ENCODE data around the gene GMDS.
"Not testable (repeated sequence)": the region's sequence is repeated elsewhere in the genome, so short reads cannot be mapped to it uniquely, and the experiment has no call there.

GMDS gene

DNA sequence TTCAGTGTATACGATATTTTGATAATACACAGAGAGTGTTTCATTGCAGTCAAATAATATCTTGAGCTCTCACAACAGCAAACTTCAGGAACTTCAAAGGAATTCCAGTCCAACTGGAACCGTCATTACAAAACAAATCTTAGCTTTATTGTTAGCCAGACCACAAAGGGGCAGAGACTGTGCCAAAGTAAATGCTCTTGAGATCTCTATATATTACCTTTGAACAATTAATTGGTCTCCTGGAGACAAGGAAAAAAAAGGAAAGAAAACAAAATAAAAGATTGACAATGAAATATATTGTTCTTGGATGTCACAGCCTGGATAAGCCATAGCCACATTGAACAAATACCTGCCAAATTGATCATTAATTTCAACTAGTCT, 565.7 kb downstream of the GMDS start:
- no peak for DNase-seq (ENCODE audit: low spot score)

DNA sequence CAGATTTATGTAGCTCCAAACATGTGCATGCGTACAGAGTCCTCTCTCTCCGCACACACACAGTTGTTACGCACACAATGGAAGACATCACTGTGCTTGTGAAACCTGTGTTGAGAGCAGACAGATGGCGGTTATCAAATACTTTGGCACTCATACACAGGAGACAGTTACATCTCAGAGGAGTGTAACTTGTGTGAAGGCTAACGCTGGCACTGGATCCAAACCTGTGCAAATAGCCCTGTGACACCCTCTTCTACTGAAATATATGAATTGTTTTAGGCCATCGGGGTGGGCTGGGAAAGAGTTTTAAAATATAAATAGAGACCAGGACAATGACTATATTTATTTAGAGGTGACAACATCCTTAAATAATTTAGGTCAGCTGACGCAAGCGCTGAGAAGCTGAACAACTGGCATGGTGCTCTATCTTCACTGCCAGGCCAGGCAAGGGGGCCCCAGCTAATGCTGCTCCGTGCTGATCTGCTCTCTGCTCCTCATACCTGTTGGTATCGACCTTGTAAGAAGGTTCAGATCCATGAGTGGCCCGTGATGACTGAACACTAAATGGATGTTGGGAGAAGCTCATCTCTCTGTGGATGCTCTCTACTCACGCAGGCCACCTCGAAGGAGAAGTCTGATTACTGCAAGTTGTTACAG, 566.2 kb downstream of the GMDS start:
- DNase-seq (ENCODE audit: low spot score) = no peak

DNA sequence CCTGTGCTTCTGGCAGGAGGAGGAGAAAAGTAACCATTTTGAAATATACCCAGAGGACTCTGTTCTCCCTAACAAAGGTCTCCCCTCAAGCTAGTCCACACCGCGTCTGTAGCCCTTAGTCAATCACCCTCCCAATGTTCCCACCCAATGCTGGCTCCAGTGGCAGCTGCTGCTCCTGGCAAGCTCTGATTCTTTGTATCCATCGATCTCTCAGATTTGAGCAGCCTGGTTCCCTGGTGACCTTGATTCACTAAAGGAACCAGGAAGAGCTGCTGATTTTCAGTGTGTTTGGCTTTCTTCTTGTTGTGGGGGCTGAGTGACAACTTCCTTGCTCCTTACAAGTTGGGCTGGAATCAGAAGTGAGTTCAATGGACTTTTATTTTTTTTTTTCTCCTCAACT, 567.2 kb downstream of the GMDS start:
- DNase-seq (ENCODE audit: low spot score) = no peak

DNA sequence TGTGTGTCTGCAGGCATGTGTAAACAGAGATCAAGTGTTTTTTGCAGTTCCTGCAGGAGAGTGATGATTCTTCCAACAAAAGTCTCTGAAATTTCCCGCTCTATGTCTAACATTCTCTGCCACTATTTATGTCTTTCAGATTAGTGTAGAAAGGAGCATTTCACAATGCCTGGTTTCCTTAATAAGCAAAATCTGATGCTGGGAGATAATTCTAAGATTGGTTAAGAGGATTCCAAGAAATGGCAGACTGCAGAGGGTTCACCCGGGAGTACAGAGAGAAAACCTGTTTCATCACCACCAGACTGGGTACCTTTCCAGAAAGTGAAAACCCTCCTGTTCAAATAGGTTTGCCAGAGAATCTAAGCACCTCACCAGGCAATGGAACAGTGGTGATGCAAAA, 573.0 kb downstream of the GMDS start:
- DNase-seq (ENCODE audit: low spot score) = no peak

DNA sequence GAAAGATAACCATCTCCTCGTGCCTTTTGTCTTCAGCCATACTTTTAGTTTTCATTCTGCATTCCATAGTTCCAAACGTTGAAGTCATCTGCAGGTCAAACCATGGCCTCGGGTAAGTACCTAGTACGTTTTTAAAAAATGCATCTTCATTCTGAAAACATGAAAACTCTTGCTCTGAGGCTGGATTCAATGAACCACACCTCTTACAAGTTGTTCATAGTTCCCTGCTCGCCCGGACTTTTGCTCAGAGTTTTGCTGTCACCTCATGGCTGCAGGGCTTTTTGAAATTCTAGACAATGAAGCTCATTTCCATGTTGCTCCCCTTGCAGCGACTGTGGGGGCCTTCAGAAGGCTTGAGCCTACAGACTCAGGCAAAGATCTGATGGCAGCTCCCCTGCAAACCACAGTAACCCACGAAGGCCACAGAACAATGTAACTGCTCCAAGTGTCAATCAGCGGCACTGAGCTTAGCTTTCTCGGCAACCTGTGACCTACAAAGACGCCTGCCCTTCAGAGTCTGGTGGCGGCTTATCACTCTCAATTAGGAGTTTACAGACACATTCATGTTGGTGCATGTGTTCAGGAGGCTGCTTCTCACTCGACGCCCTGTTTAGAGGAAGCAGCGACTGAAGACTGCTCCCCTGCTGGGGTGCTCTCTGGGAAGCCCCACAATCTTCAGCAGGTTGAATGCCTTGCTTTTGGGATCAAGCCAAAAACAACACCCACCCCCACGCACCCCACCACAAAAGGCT, 574.5 kb downstream of the GMDS start:
- DNase-seq (ENCODE audit: low spot score) = no peak

DNA sequence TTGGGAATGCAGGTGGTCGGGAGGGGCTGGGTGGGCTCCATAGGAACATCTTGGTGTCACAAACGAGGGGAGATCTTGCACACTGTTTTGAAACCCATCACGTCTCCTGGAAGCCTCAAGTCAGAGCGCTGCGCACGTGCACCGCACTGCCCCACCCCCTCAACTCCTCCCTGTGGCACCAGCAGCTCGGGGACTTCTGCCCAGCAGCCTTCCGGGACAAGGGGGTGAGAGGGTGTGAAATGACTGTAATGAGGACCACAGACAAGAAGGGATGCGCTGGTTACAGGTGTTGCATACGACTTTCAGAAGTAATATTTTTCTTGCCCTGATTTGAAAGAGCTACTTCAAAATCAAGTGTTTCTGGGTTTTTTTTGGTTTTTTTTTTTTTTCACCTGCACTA, 575.4 kb downstream of the GMDS start:
- DNase-seq (ENCODE audit: low spot score) = no peak

DNA sequence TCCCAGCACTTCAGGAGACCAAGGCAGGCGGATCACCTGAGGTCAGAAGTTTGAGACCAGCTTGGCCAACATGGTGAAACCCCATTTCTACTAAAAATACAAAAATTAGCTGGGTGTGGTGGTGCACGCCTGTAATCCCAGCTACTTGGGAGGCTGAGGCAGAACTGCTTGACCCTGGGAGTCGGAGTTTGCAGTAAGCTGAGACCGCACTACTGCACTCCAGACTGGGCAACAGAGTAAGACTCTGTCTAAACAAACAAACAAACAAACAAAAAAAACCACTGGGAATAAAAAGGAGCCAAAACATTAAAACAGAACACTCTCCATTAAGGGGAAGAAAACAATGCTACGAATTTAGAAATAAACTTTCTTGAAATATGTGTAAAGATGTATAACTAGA, 576.9 kb downstream of the GMDS start:
- DNase-seq (ENCODE audit: low spot score) = not testable (repeated sequence)

DNA sequence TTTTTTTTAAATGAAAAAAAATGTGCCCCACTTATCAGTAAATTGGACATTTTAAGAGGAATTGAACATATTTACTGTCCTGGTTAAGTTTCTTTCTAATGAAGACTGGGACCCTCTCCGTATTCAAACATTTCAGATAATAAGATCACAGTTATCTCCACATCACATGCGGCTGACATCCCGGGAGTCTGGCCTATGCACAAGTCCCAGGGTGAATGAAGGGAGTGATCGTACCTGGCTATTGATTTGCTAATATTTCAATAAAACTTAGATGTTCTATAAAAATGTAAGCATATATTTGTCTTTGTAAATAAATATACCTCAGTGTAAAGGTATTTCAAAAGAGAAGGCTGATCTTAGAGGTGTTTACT, 577.6 kb downstream of the GMDS start:
- DNase-seq (ENCODE audit: low spot score) = no peak

DNA sequence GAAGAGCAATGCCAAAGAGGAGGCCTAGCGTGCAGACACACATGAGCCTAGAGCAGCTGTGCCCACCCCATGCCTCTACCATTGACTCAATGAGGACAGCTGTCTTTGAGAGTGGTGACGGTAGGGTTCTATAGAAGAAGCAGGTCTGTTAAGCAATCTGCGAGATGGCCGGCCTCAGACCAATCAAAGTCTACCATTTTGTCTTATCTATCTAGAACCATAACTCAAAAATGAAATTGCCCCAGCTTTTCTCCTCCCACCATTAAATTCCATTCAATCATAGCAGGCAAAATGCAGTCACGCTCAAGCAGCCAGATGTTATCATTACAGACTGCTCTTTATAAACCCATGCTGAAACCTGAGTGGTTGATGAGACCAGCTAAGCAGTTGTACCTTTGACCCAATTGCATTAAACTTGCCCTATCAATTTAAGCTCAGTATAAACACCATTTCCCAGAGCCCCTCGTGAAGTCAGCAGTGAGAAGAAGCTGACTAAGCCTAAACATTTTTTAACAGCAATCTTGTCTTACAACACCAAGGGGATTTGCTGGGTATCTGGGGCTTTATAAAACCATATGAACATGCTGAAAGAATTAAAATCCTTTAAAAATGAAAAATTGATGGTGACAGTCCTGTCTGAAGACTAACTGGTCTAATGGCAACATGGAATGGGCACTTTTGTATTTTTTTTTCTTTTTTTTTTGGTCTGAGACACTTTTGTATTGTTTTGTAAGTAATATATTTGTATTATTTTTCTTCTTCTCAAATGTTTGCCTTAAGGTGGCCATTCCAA, 578.2 kb downstream of the GMDS start:
- no peak for DNase-seq (ENCODE audit: low spot score)

DNA sequence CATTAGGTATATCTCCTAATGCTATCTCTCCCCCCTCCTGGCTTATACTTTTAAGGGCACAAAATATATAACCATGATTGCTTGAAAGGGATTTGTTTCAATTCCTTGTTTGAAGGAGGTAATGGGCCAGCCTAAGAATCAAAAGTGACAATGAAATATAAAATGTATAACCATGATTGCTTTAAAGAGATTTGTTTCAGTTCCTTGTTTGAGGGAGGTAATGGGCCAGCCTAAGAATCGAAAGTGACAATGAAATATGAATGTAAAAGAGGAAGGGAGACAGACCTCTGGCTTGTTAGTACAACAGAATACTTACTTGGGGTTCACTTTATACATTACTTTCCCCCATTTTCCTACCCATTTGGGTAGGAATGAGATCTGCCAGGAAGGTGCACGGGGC, 580.2 kb downstream of the GMDS start:
- no peak for DNase-seq (ENCODE audit: low spot score)

DNA sequence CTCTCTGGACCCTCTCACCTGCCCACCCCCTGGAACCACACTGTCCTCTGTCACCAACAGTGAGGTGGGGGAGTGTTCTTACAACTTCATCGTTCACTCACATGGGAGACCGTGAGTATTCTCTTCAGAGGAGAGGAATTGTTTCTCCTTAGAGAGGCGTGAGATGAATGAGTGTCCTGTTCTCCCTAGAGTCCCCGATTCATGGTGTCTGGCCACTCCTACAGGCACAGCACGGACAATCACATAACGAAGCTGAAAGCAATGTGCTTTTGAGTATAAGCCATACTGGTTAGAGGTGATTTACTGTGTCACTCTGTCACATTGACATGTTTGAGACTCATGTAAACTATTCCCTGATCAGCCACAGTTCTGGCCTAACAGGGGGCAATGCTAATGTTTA, 581.1 kb downstream of the GMDS start:
- DNase-seq (ENCODE audit: low spot score) = no peak

DNA sequence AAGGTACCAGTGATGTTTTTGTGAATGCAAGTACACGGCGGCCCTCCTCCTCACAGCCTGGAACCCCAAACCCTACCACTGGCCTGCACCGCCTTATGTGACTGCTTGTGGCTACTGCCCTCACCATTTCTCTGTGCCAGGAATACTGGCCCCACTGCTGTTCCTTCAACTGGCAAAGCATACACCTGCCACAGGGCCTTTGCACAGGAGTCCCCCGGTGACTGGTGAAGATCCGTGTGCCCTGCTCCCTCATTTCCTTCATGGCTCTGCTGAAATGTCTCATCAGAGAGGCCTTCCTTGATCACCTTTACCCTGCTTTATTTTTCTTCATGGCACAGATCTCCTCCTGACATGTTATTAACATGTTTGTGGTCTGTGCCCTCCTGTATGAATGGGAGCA, 581.9 kb downstream of the GMDS start:
- no peak for DNase-seq (ENCODE audit: low spot score)

DNA sequence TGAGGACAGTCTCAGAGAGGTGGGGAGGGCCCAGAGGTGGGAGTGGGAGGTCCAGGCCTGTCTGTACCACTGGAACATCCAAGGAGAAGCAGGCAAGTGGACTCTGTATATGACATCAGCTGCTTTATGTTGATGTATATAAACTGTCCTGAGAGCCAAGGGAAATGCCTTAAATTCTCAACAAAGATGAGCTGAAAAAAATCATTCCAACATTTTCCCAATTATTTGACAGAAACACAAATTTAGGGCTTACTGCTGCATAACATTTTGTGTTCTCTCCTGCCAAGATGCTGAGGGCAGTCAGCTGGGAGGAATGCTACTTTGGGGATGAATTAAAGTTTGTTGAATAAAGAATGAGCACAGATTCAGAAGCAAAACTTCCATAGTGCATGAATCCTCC, 582.9 kb downstream of the GMDS start:
- DNase-seq (ENCODE audit: low spot score) = no peak

DNA sequence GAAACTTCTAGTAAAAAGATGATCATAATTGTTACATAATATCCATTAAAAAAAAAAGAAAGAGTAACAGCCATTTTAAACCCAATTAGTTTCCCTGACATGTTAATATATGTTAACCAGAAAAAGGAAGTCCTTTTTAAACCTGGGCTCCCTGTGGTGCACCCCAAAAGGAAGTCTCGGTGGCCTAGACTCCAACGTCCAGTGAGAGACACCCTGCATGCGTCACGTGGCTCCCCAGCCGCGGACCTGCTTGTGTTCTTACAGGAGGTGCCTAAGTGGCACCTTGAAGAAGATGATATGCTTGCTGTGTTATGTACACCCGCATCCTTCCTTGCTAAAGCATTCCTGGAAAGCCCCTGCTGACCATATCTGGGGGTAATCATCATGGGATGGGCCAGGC, 585.6 kb downstream of the GMDS start:
- DNase-seq (ENCODE audit: low spot score) = no peak

DNA sequence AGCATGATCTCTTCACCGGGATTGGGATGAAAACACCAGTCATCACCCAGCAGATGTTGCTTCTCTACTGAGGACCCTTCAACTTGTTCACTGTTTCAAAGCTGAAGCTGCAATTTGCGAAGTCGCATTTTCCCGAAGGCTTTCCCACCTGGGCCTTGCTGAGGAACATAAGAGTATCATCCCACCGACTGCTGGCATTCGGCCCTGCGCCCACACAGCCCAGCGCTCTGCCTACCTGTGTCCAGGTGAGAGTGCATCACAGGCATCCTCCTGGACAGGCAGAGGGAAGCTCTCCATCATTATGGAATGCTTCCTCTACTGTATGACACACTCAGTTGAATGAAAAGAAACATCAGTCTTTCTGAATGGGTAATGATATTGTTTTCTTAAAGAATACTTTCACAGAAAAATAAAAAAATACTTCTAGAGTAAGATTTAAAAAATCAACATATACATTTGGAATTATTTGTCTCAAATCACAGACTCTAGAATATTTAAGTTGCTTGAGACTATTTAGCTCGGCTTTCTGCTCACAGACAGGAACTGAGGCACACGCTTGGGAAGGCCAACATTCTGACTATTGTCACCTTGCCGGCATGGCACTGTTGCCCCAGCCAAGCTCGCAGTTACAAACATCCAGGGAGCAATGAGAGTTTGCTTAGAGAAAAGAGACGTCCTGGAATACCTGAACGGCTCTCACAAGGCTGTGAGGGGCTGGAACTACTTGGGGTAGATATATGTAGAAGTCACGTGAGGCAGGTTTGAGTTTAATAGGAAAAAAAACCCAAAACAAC, 587.0 kb downstream of the GMDS start:
- DNase-seq (ENCODE audit: low spot score) = no peak

DNA sequence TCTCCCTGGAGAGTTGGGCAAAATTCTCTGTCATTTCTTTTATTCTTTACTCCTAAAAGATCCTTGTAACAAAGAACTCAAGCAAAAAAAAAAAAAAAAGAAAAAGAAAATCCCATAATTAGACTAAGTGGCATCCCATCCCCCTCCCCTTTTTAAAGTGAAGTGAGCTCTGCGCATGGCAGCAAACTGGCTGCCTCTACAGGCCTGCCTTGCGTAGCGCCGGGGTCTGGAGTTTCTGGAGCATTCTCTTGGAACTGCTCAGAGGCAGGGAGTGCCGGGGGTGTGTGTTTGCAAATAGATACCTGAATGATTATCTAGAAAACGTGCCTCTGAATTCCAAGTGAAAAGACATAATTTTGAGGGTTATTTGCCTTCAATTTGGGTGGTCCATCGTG, 587.6 kb downstream of the GMDS start:
- DNase-seq (ENCODE audit: low spot score) = no peak

DNA sequence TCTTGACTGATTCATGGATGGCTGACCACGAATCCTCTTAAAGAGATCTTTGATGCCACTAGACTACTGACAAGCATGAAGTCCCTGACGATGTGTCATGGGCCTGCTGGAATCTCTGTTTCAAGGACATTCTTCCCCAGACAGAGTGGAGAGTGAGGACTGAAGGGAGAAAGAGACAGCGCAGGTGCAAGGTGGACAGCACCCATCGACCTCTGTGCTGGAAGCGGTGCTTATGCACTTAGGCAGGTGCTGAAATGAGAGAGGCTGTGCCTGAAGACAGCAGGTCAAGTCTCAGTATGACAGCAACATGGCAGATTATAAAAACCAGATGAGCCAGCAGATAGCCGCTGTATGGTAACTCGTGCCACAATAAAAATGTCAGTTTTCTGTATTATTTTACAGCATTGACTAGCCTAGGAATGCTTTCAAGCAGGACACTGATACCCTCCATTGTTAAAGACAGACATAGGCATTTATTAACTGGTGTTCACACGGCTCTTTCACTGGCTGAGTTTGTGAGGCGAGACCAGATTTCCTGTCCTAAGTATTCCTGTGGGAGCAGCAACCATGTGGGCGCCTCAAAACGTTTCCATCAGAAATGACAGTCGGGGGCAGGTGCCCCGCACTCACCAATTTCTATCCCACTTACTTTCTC, 588.2 kb downstream of the GMDS start:
- no peak for DNase-seq (ENCODE audit: low spot score)

DNA sequence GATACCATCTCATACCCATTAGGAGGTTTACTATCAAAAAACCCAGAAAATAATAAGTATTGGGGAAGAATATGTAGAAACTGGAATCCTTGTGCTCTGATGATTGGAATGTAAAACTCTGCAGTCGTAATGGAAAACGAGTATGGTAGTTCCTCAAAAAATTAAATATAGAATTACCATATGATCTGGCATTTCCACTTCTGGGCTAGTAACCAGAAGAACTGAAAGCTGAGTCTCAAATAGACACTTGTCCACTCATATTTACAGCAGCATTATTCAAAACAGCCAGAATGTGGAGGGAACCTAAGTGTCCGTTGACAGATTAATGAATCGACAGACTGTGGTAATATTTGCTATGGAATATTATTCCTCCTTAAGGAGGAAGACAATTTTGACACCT, 591.4 kb downstream of the GMDS start:
- no peak for DNase-seq (ENCODE audit: low spot score)

DNA sequence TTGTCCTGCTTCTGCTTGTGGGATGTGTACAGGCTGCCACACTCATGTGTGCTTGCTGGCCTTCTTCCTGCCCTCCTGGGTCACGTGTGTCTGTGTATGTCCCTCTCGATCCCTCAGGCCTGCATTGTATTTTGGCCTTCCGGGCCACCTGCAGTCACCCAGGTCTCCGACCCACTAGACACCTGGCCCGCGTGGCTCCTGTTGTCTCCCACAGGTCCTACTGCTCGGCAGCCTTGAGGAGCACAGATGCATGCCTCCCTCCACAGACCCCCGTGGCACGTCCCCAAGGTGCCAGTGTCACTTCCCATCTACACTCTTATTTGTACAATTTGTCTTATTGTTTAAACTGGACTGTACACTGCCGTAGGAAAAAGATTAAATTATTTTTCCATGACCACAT, 592.6 kb downstream of the GMDS start:
- no peak for DNase-seq (ENCODE audit: low spot score)

DNA sequence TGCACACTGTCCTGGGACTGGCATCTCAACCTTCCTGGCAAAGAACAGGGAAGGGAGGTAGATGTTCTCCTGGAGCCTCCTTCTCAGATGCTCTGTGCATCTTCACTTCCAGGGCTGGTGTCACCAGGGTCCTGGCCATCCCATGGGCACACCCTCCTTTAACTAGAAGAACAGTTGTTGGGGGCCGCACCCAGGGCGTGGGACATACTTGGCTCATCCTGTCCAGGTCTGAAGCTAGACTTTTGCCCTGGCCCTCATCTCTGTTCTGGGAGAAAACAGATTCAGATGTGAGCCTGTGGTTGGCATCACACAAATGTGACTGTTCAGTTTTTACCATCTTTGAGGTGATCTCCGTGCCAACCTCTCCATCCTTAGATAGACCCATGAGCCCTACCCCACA, 594.0 kb downstream of the GMDS start:
- DNase-seq (ENCODE audit: low spot score) = no peak

DNA sequence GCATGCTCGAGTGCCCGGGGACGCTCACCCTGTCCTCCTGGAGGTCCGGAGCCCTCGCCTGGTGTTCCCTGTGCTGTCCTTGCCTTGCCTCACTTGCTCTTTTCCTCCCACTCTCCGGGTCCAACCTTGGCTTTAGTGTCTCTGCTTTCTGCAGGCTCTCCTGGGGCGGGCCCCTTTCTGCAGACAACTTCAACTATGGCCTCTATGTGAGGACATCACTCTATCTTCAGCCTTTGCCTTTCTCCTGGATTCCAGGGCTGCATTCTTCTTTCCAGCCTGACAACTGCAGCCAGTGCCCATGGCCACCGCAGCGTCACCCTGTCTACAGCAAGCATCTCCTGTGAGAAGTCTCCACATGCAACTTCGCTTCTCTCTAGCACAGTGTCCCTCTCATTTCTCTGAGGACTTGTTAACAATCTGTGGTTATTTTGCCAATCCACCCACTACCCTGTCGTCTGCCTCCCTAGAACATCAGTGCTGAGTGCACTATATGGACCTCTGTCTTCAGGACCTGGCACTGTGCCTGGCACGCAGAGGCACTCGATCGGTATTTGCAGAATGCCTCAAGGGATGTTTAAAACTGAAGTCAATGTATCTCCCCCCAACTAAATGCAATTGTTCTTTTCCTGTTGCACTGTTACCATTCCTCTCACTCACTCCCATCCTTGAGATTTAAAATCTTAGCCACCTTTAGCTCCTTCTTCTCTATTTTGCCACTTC, 599.8 kb downstream of the GMDS start:
- no peak for DNase-seq (ENCODE audit: low spot score)
